ENCODE measurements around the gene SLAMF9.

Gene SLAMF9

DNA sequence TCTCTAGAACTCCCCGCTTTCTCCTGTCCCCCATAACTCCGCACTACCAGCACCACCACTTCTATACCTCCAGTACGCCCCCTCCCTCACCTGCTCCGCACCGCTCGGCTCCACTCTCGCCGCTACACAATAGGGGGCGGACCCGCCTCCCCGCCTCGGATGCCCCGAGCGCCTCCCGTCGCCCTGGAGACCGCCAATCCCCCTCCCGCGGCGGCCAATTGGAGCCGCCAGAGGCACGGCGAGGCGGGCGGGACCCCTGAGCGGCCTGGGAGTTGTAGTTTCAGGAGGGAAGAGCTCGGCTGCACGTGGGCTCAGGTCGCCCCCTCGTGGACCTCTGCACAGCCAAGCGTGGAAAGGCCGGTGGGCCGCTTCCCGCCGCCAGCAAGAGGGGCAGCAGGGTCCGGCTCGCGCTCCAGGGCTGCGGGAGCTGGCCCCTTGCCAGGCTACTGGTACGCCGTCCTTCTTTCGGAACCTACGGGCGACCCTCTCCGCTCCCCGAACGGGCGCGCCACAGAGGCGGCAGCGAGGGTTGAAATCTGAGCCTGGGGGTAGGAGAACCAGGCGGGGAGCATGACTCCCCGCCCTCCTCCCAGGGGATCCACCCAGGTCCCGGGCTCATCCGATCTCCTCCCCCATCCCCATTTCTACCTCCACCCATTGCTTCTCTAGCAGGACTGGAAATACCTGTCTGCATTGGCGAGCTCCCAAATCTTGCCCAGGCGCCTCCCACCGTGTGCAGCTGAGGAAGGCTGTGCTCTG lies 8.4 kb downstream of the SLAMF9 start, which contains the start of gene IGSF9:
TSS of gene IGSF9 (minus strand) at position 131 of the 759 bp plus-strand sequence. CDS start 2,159 bp downstream, outside the sequence.
- peak; percentile 80 for DNase-seq (ENCODE audit: low spot score)

DNA sequence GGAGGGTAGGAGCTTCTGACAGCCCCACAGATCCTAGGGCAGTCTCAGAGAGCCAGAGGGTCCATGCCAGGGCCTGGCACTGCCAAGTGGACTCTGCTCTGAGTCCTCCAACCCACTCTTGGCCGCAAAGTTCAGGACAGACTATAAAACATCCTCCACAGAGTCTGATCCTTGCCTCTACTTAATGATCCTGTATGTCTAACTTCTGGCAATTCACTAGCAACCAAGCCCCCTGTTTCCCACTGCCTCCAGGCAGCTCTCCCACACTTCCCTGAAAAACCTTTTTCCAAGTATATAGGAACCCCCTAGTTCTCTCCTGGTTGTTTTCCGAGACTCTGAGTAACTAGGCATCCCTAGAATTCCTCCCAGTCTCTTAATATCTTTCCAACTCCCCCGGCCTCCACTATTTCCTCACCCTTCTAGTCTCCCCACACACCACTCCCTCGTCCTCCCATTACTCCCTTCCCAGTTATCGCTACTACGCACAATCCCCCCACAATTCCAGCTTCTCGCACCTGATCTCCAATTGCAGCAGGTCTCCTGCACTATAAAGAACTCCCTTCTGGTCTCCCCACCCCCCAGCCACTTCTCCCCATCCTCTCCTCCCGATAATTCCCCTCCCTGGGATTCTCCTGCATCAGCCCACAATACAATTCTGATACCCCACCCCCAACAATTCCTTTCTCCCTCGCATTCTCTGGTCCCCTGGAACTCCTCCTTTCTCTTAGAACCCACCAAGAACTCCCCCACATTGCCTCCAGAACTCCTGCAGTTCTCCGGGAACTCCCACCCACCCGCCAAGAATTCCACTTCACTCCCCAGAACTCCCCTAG lies 9.2 kb downstream of the SLAMF9 start:
- DNase-seq (ENCODE audit: low spot score), result no peak

DNA sequence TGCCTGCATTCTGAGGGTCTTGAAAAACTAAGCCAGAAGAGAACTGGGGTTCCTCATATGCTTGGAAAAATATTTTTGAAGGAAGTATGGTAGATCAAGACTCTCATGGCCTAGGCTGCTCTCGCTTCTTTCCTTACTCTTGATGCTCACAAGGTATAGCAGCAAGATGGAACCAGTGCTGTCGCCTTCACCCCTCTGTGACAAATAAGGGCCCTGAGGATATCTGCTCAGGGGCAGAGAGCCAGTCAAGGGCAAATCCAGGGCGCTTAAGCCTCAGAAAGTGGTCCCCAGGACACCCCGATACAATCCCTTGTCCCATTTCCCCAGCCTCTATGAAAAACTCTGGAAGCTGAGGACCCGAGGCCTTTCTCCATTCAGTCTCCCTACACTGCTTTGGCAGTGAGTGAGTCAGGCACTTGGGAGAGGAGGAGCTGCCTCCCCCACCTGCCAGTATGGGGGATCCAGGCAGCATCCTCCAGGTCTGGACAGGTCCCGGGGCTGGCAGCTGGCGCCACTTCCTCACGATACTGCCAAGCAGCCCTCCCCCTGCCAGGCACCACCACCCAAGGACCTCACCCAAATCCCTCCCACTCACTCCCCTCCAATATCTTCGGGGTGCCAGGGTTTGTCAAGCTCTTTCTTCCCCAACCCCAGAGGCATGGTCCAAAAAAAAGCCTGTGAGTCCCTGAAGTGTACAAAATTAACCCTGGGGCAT lies 10.0 kb downstream of the SLAMF9 start:
- no peak for DNase-seq (ENCODE audit: low spot score)

DNA sequence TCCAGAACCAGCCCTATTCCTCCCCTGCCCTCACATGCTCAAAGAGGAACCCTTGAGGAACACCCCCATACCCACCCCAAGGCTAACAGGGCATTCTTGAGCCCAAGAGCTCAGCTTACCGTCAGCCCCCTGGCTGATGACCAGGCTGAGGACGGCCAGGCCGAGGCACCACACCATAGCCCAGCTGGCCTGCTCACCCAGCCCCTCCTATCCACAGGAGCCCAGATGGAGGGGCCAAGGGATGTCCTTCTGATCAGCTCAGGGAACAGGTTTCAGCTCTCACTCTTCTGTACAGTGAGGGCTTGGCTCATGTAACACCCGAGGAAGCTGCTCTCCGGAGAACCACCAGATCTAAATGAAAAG lies 10.8 kb downstream of the SLAMF9 start:
- DNase-seq (ENCODE audit: low spot score), result no peak

DNA sequence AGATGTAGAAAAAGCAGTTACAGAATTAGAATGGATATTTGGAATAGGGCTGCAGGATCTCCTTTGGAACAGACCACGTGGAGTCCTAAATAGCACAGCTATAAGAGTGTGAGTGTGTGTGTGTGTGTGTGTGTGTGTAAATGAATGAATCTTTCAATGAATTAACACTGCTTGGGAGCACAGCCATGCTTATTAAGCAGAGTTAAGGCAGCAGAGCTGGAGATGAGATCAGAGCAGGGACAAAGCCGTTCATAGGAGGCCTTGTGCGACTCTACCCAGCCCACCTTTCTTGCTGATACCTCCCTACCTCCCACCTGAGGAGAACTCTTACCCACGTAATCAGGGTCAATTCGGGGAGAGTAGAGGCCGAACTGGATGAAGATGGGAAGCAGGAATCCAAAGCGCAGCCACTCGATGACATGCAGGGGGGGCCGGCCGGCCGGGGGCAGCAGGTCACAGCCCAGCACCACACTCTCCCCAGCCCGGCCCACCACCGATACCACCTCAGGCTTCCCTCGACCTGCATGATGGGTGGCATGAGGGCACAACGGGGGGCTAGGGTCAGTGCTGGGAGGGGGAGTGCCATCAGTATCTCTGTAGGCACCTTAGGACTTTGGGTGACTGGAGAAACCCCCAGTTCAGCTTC lies 11.3 kb downstream of the SLAMF9 start:
- DNase-seq (ENCODE audit: low spot score), result no peak

DNA sequence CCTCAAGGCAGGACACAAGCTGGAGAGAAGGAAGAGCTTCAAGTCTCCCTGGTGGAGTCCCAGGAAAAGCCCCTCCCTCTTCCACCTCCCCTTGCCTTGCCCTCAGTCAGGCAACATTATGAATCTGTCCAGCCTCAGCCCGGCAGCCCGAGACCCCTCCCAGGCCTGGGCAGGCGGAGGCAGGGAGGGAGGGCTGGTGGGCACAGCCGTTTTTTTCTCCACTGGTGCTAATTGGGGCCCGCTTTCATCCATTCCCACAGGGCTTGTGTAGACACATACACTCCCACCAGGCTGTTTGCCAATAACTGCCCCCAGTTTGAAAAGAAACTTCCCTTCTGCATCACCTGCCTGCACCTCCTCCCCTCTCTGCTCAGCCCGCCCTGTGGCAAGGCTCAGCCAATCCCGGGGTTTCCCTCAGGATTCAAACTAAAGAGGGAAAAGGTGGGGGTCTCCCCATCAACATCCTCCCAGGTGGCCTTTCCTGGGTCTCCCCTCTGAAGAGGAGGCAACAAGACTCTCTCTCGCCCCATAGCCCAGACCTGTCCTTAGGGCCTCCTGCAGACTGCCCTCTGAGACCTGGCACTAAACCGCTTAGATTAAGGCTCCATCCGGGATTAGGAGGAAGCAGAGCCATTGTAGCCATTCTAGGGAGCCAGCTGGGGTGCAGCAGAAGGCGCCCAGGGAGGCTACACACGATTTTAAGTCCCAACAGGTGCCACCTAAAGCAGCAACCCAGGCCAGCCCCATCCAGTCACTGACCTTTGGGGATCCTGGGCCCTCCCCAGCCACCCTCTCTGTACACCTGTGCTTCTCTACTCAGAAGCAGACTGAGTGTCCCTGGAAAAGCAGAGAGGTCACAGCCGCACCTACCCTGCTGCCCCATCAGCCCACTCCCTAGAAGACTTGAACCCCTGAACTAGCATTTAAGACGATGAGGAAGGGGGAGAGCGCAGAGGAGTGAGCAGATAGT lies 12.2 kb downstream of the SLAMF9 start:
- no peak for DNase-seq (ENCODE audit: low spot score)

DNA sequence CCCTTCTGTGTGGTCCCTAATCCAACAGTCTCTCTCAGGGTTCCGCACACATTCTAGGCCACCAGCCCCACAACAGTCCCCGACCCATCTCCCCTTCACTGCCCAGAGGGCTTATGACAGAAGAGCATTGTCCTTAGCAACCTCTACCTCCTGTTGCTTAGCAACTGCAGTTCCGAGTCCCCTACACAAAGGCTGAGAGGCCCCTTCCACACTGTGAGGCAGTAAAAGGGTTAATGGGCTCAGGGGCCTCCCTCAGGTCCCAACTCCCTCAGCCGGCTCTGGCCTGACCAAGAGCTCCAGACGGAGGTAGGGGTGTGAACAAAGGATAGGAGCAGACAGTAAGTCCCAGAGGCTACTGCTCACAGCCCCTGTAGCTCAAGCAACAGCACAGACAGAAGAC lies 12.9 kb downstream of the SLAMF9 start:
- DNase-seq (ENCODE audit: low spot score), result no peak

DNA sequence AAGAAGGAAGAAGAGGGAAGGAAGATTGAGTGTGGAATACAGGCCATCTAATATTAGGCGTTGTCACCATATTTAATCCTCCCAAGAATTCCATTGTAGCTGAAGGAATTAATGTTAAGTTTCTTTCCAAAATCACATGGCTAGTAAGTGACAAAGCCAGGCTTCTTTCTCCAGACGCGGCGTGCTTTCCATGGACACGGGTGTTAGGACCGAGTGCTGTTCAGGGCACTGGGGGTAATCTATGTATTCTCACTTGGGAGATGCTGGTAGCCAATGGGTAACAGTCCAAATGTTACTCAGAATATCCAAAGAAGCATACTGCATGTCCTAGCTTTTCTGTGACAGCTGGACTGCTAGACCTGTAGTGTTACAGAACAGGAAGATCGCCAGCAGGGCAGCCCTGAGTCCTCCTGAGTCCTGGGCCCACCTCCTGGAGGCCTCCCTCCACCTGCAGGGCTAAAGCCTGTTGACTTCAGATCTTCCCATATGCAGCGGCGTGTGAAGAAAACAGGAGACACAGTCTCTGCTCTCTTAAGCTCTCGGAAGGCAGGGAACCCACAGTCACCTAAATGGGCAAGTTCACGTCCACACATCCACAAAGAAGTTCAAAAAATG lies 13.9 kb downstream of the SLAMF9 start:
- no peak for DNase-seq (ENCODE audit: low spot score)

DNA sequence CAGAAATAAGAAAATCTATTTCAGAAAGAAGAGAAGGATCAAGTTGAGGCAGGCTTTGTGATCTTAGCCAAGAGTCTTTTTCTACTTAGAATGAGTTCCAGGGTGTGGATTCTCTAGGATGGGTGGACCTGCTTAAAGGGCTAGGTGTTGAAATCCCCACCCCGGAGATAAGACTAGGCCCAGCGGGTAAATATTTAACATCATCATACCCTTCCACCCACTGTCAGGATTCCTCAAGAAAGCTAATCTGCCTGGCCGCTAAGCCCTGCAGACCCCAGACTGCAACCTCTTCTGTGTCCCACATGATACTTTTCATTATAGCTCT lies 14.4 kb downstream of the SLAMF9 start:
- DNase-seq (ENCODE audit: low spot score), result peak; percentile 41

DNA sequence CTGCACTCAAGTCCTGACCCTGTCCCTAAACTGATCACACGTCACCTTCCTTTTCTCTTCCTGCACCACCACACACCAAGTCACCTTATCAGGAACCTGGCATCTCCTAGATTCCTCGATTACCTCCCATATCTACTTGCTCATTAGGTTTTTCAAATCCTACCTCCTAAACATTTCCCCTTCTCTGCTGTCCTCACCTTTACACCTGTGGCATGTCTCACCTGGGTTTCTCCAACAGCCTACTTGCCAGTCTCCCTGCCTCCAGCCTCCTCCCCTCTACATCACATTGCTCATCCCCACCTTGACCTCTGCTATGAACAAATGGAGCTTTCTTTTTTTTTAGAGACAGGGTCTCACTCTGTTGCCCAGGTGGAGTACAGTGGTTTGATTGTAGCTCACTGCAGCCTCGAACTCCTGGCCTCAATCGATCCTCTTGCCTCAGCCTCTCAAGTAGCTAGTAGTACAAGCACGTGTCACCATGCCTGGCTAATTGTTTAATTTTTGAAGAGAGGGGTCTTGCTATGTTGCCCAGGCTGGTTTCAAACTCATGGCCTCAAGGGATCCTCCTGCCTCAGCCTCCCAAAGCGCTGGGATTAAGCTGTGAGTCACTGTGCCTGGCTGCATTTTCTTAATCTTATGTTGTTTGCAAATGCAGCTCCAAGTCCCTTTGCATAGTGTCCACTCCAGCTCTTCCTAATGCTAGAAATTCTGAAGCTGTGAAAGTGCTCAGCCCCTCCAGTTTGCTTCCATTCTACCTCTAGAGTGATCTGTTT lies 14.9 kb downstream of the SLAMF9 start:
- DNase-seq (ENCODE audit: low spot score), result no peak

DNA sequence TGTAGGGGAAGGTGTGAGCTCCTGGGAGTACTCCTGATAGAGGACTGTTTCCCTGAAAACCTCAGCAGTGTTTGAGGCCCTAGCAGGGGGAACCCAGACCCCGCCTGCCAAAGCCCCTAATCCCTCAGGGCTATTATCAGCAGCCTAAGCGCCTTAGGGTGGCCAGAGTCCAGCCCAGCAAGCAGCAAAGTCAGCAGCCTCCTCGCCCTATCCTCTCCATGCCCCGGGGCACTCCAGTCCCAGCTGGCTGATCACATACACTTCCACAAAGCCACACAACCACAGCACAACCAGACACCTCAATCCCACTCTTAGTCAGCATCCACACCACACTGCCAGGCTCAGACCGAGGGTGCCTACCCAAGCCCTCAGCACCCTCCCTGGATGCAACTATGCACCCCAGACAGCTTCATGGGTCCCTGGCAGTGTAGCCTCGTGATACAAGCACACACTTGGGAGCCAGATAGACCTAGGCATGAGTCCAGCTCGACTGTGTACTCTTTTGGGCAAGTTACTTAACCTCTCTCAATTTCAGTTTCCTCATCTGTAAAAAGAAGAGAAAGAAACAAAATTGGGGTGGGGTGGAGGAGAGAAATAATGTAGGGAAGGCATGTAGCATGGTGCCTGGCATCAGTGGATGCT lies 15.7 kb downstream of the SLAMF9 start:
- DNase-seq (ENCODE audit: low spot score), result no peak

DNA sequence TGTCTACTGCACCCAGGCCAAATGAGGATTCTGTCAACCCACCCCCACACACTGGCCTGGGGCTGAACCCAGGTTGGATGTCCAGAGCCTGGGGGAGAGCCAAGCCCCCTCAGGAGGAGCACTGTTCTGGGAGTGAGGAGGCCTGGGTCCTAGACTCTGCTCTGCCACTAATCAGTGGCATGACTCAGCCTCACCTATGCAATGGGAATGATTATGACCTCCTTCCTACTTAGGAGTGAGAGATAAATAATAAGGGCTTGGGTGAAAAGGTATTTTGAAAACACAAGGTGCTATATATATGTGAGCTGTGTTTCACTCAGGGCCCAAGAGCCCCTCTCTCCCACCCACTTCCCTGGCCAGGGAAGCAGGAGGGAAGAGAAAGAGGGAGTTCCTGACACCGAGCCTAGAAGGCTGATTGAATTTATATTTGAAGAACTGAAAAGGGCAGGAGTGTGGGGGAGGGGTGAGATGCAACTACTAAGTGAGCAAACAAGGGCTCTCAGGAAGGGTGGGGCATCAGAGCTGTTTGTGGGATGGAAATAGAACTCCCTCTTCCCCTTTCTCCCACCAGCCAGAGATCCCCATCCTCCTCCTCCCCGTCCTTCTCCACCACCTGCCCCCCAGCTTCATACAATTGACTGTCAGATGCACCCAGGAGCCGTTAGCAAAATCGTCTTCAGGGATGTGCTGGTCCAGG lies 16.8 kb downstream of the SLAMF9 start:
- DNase-seq (ENCODE audit: low spot score), result no peak

DNA sequence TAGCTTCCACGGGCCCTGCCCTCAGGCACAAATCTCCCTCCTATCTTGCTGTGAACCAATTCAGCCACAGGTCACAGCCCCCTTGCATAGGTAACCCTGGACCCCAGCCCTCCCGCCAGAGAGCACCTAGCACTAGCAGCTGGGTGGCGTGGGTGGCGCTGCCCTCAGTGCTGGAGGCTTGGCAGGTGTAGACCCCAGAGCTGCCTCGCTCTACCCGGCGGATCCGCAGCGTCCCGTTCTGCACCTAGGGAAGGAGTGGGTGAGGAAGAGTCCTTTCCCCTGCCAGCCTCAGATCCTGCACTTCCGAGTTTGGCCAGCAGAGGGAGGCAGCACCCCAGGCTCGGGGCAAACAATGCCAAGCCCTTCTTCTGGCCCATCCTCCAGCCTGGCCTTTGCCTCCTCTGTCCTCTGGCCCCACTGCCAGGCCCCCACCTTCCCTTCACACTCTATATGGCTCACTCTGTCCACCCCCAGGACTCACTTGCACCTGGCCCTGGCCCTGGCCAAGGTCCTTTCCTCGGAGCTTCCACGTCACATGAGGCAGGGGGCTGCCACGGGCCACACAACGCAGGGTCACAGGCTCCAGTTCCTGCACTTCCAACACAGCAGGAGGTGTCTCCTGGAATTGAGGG lies 17.6 kb downstream of the SLAMF9 start:
- DNase-seq (ENCODE audit: low spot score), result peak; percentile 66

DNA sequence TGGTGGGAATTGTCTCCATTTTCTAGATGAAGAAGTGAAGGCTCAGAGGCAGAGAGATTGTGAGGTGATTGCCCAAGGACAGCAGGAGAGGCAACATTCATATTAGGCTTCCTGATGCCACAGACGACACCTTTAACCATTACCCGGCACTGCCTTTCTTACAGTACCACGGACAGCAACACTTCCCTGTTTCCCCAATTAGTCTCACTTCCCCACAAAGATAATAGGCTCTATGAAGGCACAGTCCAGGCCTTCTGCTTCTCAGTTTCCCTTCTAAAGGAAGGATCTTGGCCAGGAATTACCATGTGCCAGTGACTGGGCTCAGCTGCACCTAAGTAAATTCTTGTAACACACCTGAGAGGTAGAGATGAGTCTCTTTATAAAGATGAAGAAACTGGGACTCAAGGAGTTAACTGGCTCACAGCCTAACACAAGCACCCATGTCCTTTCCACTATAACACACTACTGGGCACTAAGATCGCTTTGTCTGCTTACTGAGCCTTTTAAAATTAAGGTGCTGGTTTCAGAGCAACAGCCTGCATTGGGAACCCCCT lies 18.2 kb downstream of the SLAMF9 start:
- no peak for DNase-seq (ENCODE audit: low spot score)

DNA sequence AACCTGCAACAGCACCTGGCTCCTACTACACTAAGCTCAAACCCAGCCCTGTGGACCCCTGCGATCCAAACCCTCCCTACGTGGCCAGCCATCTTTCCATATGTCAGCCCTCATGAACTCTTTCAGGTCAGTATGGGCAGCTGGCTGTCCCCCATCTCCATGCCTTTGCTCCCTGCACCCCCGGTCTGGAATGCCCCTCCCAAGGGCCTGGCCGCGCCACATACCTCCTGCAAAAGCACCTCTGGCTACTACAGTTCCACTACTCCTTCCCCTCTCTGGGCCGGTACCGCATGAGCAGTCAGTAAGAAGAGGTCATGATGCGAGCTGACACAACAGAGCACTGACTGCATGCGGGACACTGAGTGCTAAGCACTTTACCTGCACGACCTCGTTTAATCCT lies 18.7 kb downstream of the SLAMF9 start:
- no peak for DNase-seq (ENCODE audit: low spot score)

DNA sequence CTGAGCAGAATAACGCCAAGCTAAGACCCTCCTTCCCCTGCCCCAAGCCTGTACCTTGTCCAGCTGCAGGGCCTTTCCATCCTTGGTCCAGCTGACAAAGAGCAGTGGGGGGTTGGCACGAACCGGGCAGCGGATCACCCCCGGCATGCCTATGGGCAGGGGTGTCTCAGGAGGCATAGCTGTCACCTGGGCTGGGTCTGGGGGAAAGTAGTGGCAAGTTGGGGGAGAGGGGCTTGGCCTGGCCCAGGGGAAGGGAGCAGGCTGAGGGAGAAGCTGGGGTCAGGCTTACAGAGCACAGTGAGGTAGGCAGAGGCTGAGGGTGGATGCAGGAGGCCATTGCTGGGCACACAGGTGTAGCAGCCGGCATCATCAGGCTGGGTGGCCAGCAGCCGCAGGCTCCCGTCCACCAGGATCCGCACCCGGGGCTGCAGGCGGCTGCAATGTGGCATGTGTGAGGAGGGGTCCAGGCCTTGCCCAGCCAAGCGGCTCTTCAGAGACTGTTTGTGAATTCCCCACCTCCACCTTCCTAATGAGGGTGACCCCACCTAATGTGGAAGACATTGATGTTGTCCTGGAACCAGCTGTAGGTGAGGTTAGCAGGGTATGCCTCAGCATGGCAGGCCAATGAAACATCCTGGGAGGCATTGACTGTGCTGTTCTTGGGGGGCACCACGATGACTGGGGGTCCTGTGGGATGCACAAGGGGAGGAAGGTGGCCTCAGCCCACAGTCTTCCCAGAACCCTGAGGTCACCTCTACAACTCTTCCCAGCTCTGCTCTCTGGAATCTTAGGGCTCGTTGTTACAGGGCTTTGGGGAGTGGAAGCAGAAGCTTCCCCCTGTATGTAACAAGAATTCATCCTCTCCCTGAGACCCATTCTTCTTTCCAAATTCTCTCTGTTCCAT lies 19.6 kb downstream of the SLAMF9 start:
- no peak for DNase-seq (ENCODE audit: low spot score)

DNA sequence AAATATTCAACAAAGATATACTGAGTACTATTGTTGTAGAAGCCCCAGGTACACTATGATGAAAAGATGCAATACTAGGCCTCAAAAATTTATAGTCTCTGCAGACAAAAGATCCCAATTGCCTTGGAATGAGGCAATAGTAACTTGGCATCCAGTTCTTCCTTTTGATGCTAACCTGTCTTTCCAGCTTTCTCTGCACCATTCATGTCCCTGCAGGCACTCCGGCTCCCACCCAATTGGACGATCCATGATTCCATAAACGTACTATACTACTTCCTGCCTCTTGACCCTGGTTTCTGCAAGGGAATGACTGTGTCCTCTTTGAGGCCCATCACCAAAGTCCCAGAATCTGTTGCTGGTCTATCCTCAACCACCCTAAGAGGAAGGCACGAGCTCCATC lies 20.7 kb downstream of the SLAMF9 start:
- no peak for DNase-seq (ENCODE audit: low spot score)

All from LoVo (cell line).